Neural cell (in vitro differentiated cells): ENCODE results near the gene GTPBP2. TPM values are rescaled to one million over a fixed set of nuclear protein-coding genes. Genes with fewer than 3 reads are reported as not detected.

Experiments
- H2AFZ ChIP-seq: fragments of 200-600, 300-800 bp; sonication (generic), shearing (Covaris generic); 2 replicates; pipeline ENCODE4 v1.6.0; 2014; ENCODE audit warnings: low read depth, mild to moderate bottlenecking, antibody characterized with exemption, low read length, moderate library complexity
- H3F3A ChIP-seq: fragments of 200-600 bp; shearing (Covaris generic); 2 replicates; pipeline ENCODE4 v1.6.1; 2016; ENCODE audit warnings: mild to moderate bottlenecking, moderate library complexity, mixed read lengths, antibody characterized with exemption, low read length; ENCODE audit not compliant: insufficient read depth, poor library complexity, severe bottlenecking
- H3K27ac ChIP-seq: fragments of 200-600, 300-800 bp; sonication (generic), shearing (Covaris generic); 2 replicates; pipeline ENCODE4 v1.5.1; 2014; ENCODE audit warnings: mild to moderate bottlenecking, low read length, moderate library complexity
- H3K27me3 ChIP-seq: fragments of 300-800, 200-600 bp; sonication (generic), shearing (Covaris generic); 2 replicates; pipeline ENCODE4 v1.6.0; 2014; ENCODE audit warnings: mild to moderate bottlenecking, low read depth, low read length, moderate library complexity; ENCODE audit not compliant: insufficient read depth
- H3K36me3 ChIP-seq: fragments of 300-800, 200-600 bp; sonication (generic), shearing (Covaris generic); 2 replicates; pipeline ENCODE4 v1.5.1; 2014; ENCODE audit warnings: mild to moderate bottlenecking, antibody characterized with exemption, low read length, moderate library complexity; ENCODE audit not compliant: insufficient read depth
- H3K4me2 ChIP-seq: fragments of 300-800, 200-600 bp; sonication (generic), shearing (Covaris generic); 2 replicates; pipeline ENCODE4 v1.6.0; 2014; ENCODE audit warnings: mild to moderate bottlenecking, low read length
- H3K4me3 ChIP-seq: fragments of 300-800, 200-600 bp; sonication (generic), shearing (Covaris generic); 2 replicates; pipeline ENCODE4 v1.5.1; 2014; ENCODE audit warnings: mild to moderate bottlenecking, low read length, moderate library complexity
- H3K79me2 ChIP-seq: fragments of 200-600 bp; shearing (Covaris generic); replicated peaks from 2 replicates; pipeline ENCODE4 v1.6.0; 2014; ENCODE audit warnings: mild to moderate bottlenecking, low read length, moderate library complexity; ENCODE audit not compliant: insufficient read depth
- H3K9ac ChIP-seq: fragments of 300-800, 200-600 bp; sonication (generic), shearing (Covaris generic); 2 replicates; pipeline ENCODE4 v1.6.1; 2016; ENCODE audit warnings: mild to moderate bottlenecking, low read length, mixed read lengths
- H3K9me2 ChIP-seq: fragments of 200-600 bp; shearing (Covaris generic); 2 replicates; pipeline ENCODE4 v1.6.1; 2016; ENCODE audit warnings: mild to moderate bottlenecking, low read length, mixed read lengths; ENCODE audit not compliant: insufficient read depth
- H3K9me3 ChIP-seq: fragments of 200-600, 300-800 bp; sonication (generic), shearing (Covaris generic); 2 replicates; pipeline ENCODE4 v1.6.1; 2016; ENCODE audit warnings: mild to moderate bottlenecking, mixed run types, low read length, moderate library complexity, mixed read lengths
- H4K20me1 ChIP-seq: fragments of 200-600 bp; shearing (Covaris generic); 2 replicates; pipeline ENCODE4 v1.6.1; 2016; ENCODE audit warnings: mild to moderate bottlenecking, mixed run types; ENCODE audit not compliant: insufficient read depth
- CTCF ChIP-seq: fragments of 450-650 bp; IDR thresholded peaks from 2 replicates; pipeline ENCODE4 v1.5.1; 2014; ENCODE audit warnings: antibody characterized with exemption, mild to moderate bottlenecking, moderate library complexity; ENCODE audit not compliant: poor library complexity, severe bottlenecking
- EP300 ChIP-seq: fragments of 450-650 bp; conservative IDR thresholded peaks from 2 replicates; pipeline ENCODE4 v1.6.1; 2014; ENCODE audit warnings: antibody characterized with exemption, mild to moderate bottlenecking, moderate library complexity; ENCODE audit not compliant: poor library complexity, severe bottlenecking
- EZH2 ChIP-seq: fragments of 200-600, 300-800 bp; shearing (Covaris generic), sonication (generic); IDR thresholded peaks from 2 replicates; pipeline ENCODE4 v1.6.1; 2014; ENCODE audit warnings: antibody characterized with exemption, low read length, borderline replicate concordance, mild to moderate bottlenecking; ENCODE audit not compliant: insufficient read depth, poor library complexity, severe bottlenecking
- MXI1 ChIP-seq: fragments of 450-650 bp; conservative IDR thresholded peaks from 2 replicates; pipeline ENCODE4 v1.6.1; 2014; ENCODE audit warnings: antibody characterized with exemption, mild to moderate bottlenecking; ENCODE audit not compliant: poor library complexity, severe bottlenecking
- POLR2AphosphoS5 ChIP-seq: IDR thresholded peaks from 2 replicates; pipeline ENCODE4 v1.6.1; 2012
- RAD21 ChIP-seq: fragments of 450-650 bp; conservative IDR thresholded peaks from 2 replicates; pipeline ENCODE4 v1.6.1; 2014; ENCODE audit warnings: antibody characterized with exemption, mild to moderate bottlenecking, moderate library complexity
- REST ChIP-seq: IDR thresholded peaks from 2 replicates; pipeline ENCODE4 v1.6.1; 2012; ENCODE audit warnings: borderline replicate concordance
- SMC3 ChIP-seq: fragments of 450-650 bp; conservative IDR thresholded peaks from 2 replicates; pipeline ENCODE4 v1.6.1; 2014; ENCODE audit warnings: antibody characterized with exemption, mild to moderate bottlenecking, moderate library complexity; ENCODE audit not compliant: poor library complexity
- TAF1 ChIP-seq: IDR thresholded peaks from 2 replicates; pipeline ENCODE4 v1.6.1; 2012; ENCODE audit warnings: low read depth
- polyA plus RNA-seq: library from polyadenylated mRNA; depleted of rRNA; stranded (reverse); fragments of >200 nt; gene quantifications from 2 replicates; pipeline ENCODE4 v1.2.3, GENCODE V29; 2014

The GTPBP2 gene
- polyA plus RNA-seq, 1 donor from 2014 or later = 103 TPM

- Histone ChIP-seq H3K27me3 (no peaks in the 10 kb centered on the region), H3K4me3 (no peak overlapping the region), H3K9ac (no peak overlapping the region), H2AFZ (no peak overlapping the region), H3K79me2 (peaks cover 20% of the 10 kb centered on the region), H3K9me2 (no peaks in the 10 kb centered on the region), H3F3A (no peaks in the 10 kb centered on the region), H4K20me1 (no peaks in the 10 kb centered on the region), H3K36me3 (no peaks in the 10 kb centered on the region), H3K4me2 (no peak overlapping the region), H3K9me3 (no peaks in the 10 kb centered on the region), H3K27ac (no peak overlapping the region)
- no peak for TF ChIP-seq REST
- no peak for TF ChIP-seq SMC3
- TF ChIP-seq CTCF = no peak
- TF ChIP-seq POLR2AphosphoS5 = no peak
- no peak for TF ChIP-seq TAF1
These were observed 57.0 kb downstream of the GTPBP2 start for GRCh38 chr6:43572015-43572414.

- no peaks in the 10 kb centered on the region for H3F3A ChIP-seq
- TF ChIP-seq POLR2AphosphoS5 (no peak), MXI1 (no peak), EP300 (no peak), CTCF (no peak), TAF1 (no peak), RAD21 (no peak), REST (no peak), SMC3 (no peak), EZH2 (no peak)
- no peaks in the 10 kb centered on the region for H3K36me3 ChIP-seq
- no peaks in the 10 kb centered on the region for H3K9me2 ChIP-seq
- H3K9me3 ChIP-seq = no peaks in the 10 kb centered on the region
- H3K27me3 ChIP-seq = no peaks in the 10 kb centered on the region
- no peaks in the 10 kb centered on the region for H4K20me1 ChIP-seq
- no peak overlapping the region for H3K4me3 ChIP-seq
- H3K27ac ChIP-seq = no peak overlapping the region
- no peak overlapping the region for H2AFZ ChIP-seq
- H3K4me2 ChIP-seq = no peak overlapping the region
- peaks cover 13% of the 10 kb centered on the region for H3K79me2 ChIP-seq
- no peak overlapping the region for H3K9ac ChIP-seq
These were observed 58.1 kb downstream of the GTPBP2 start for GRCh38 chr6:43570876-43571441.
